WTC11 (cell line): Measurements from ENCODE around the gene MSANTD1. TPM values are rescaled to one million over a fixed set of nuclear protein-coding genes. Genes with fewer than 3 reads are reported as not detected.

Source experiments
- ATAC-seq: fragments of 200-7000 bp; cut with Tn5 transposase; 2 replicates; pipeline ENCODE4 v1.10.0; 2021; ENCODE audit warnings: mild to moderate bottlenecking, moderate library complexity
- CTCF ChIA-PET: fragments of 300-600 bp; sonication (Branson Sonifier 250); formaldehyde crosslinking; loops from one replicate; lab custom pipeline; 2021; ENCODE audit warnings: antibody characterized with exemption; lab: Charles Lee
- POLR2A ChIA-PET: fragments of 350-600 bp; sonication (Branson Sonifier 250); formaldehyde crosslinking; loops from one replicate; lab custom pipeline; 2021; ENCODE audit warnings: antibody characterized with exemption; lab: Charles Lee
- DNase-seq: peaks from one replicate; pipeline ENCODE4 v3.0.0; 2021; ENCODE audit warnings: low spot score
- H3K27ac Mint-ChIP-seq: 2 replicates; pipeline ENCODE4 v1.8.0; 2021; ENCODE audit warnings: mixed read lengths
- H3K27me3 Mint-ChIP-seq: 2 replicates; pipeline ENCODE4 v1.8.0; 2021; ENCODE audit warnings: low read depth, mild to moderate bottlenecking, moderate library complexity, mixed read lengths
- H3K36me3 Mint-ChIP-seq: 2 replicates; pipeline ENCODE4 v1.8.0; 2021; ENCODE audit warnings: mixed read lengths
- H3K4me1 Mint-ChIP-seq: 2 replicates; pipeline ENCODE4 v1.8.0; 2022; ENCODE audit warnings: mixed read lengths
- H3K4me3 Mint-ChIP-seq: 2 replicates; pipeline ENCODE4 v1.8.0; 2021; ENCODE audit warnings: mild to moderate bottlenecking, moderate library complexity, mixed read lengths
- H3K9me3 Mint-ChIP-seq: 2 replicates; pipeline ENCODE4 v1.8.0; 2021; ENCODE audit warnings: mixed read lengths
- ATF2 ChIP-seq: sonication (generic); formaldehyde crosslinking; IDR thresholded peaks from 2 replicates; pipeline ENCODE4 v1.8.1; 2022; ENCODE audit warnings: low read depth, missing genetic modification reagents, borderline replicate concordance
- ATF3 ChIP-seq: sonication (generic); formaldehyde crosslinking; conservative IDR thresholded peaks from 2 replicates; pipeline ENCODE4 v1.8.1; 2022; ENCODE audit warnings: mild to moderate bottlenecking, missing genetic modification reagents
- ATF6 ChIP-seq: sonication (generic); formaldehyde crosslinking; IDR thresholded peaks from 2 replicates; pipeline ENCODE4 v1.8.1; 2023; ENCODE audit warnings: mild to moderate bottlenecking, missing genetic modification reagents
- CDX4 ChIP-seq: fragments of 250-450 bp; sonication (Bioruptor Pico); IDR thresholded peaks from 2 replicates; pipeline ENCODE4 v1.9.0; 2021; ENCODE audit warnings: moderate library complexity, mild to moderate bottlenecking, inconsistent platforms, borderline replicate concordance
- ETV6 ChIP-seq: sonication (generic); formaldehyde crosslinking; IDR thresholded peaks from 2 replicates; pipeline ENCODE4 v1.8.1; 2022; ENCODE audit warnings: mild to moderate bottlenecking, missing genetic modification reagents
- FOXP1 ChIP-seq: sonication (generic); formaldehyde crosslinking; IDR thresholded peaks from 2 replicates; pipeline ENCODE4 v1.8.0; 2022; ENCODE audit warnings: missing genetic modification reagents, mild to moderate bottlenecking, moderate library complexity, borderline replicate concordance
- MAX ChIP-seq: sonication (generic); formaldehyde crosslinking; IDR thresholded peaks from 2 replicates; pipeline ENCODE4 v1.8.0; 2022; ENCODE audit warnings: mild to moderate bottlenecking, missing genetic modification reagents
- MYBL2 ChIP-seq: sonication (generic); formaldehyde crosslinking; IDR thresholded peaks from 2 replicates; pipeline ENCODE4 v1.8.1; 2023; ENCODE audit warnings: mild to moderate bottlenecking, moderate library complexity, missing genetic modification reagents
- OVOL2 ChIP-seq: fragments of 250-450 bp; sonication (Bioruptor Pico); IDR thresholded peaks from 2 replicates; pipeline ENCODE4 v1.9.0; 2021; ENCODE audit warnings: mild to moderate bottlenecking, borderline replicate concordance
- PRDM15 ChIP-seq: sonication (generic); formaldehyde crosslinking; IDR thresholded peaks from 2 replicates; pipeline ENCODE4 v1.8.0; 2022; ENCODE audit warnings: missing genetic modification reagents
- SMAD3 ChIP-seq: sonication (generic); formaldehyde crosslinking; IDR thresholded peaks from 2 replicates; pipeline ENCODE4 v1.8.0; 2022; ENCODE audit warnings: missing genetic modification reagents, mild to moderate bottlenecking, borderline replicate concordance
- TEAD1 ChIP-seq: sonication (generic); formaldehyde crosslinking; IDR thresholded peaks from 2 replicates; pipeline ENCODE4 v1.8.0; 2022; ENCODE audit warnings: mild to moderate bottlenecking, missing genetic modification reagents
- USF2 ChIP-seq: sonication (generic); formaldehyde crosslinking; IDR thresholded peaks from 2 replicates; pipeline ENCODE4 v1.8.1; 2023; ENCODE audit warnings: mild to moderate bottlenecking, missing genetic modification reagents, moderate library complexity
- ZNF219 ChIP-seq: sonication (generic); formaldehyde crosslinking; IDR thresholded peaks from 2 replicates; pipeline ENCODE4 v1.8.0; 2023; ENCODE audit warnings: missing genetic modification reagents, mild to moderate bottlenecking, borderline replicate concordance
- ZNF425 ChIP-seq: fragments of 250-450 bp; sonication (Bioruptor Pico); conservative IDR thresholded peaks from 2 replicates; pipeline ENCODE4 v1.9.0; 2021; ENCODE audit warnings: mild to moderate bottlenecking
- total RNA-seq: library from RNA; stranded (reverse); gene quantifications from 3 replicates; pipeline ENCODE4 v1.2.3, GENCODE V29; 2021

MSANTD1 gene
- total RNA-seq, 1 experiment from 2014 or later: 0.98 TPM

GRCh38 chr4:3291411-3291968 is 42.5 kb downstream of the MSANTD1 start (continued):
- TF ChIP-seq ATF2 (CRISPR knock-in tag): no peak
- no peak for TF ChIP-seq ZNF425 (CRISPR knock-in tag)

- Mint-ChIP-seq H3K4me1 (peaks cover 20% of the 10 kb centered on the region), H3K27me3 (peaks cover 23% of the 10 kb centered on the region), H3K27ac (peak overlapping the region; percentile 53; the same call in 1 of the 2 replicates), H3K36me3 (no peaks in the 10 kb centered on the region), H3K9me3 (no peaks in the 10 kb centered on the region), H3K4me3 (peak overlapping the region; percentile 79)
- TF ChIP-seq MYBL2: 0 out of 2 replicates have a peak, but pooled peaks have one; percentile 41
- TF ChIP-seq PRDM15 (CRISPR knock-in tag): peak; percentile 72
- TF ChIP-seq ZNF219 (CRISPR knock-in tag): no peak
- no peak for TF ChIP-seq OVOL2 (CRISPR knock-in tag)
- TF ChIP-seq USF2 (CRISPR knock-in tag): 0 out of 2 replicates have a peak, but pooled peaks have one; percentile 2
- 0 out of 2 replicates have a peak, but pooled peaks have one; percentile 23 for TF ChIP-seq FOXP1 (CRISPR knock-in tag)
- ChIA-PET POLR2A (interaction anchor here (1.2 kb wide), 1 partner anchor 200 kb away, joined by 4 read pairs; no protein-coding TSS in a partner anchor), CTCF (interaction anchor here (0.8 to 3.7 kb wide), 6 partner anchors 17 to 189 kb away, joined by 3 to 45 read pairs (median 6); no protein-coding TSS in a partner anchor)
- DNase-seq: peak; percentile 43
- ATAC-seq: peak; percentile 13
Observed at GRCh38 chr4:3291969-3292570, 43.1 kb downstream of the MSANTD1 start.

- Mint-ChIP-seq H3K27me3 (peaks cover 23% of the 10 kb centered on the region), H3K9me3 (no peaks in the 10 kb centered on the region), H3K36me3 (no peaks in the 10 kb centered on the region), H3K4me3 (peak within 1 kb of the TSS; percentile 79), H3K27ac (peak within 1 kb of the TSS; percentile 53; the same call in 1 of the 2 replicates), H3K4me1 (peaks cover 26% of the 10 kb centered on the region)
- ChIA-PET CTCF (interaction anchor here (0.8 to 3.7 kb wide), 5 partner anchors 17 to 174 kb away, joined by 3 to 45 read pairs (median 4); no protein-coding TSS in a partner anchor), POLR2A (interaction anchor here (1.2 kb wide), 1 partner anchor 199 kb away, joined by 4 read pairs; no protein-coding TSS in a partner anchor)
- ATAC-seq (peak; percentile 89), DNase-seq (peak; percentile 96)
- TF ChIP-seq TEAD1: 0 out of 2 replicates have a peak, but pooled peaks have one; percentile 12
- no peak for TF ChIP-seq ATF3 (CRISPR knock-in tag)
- TF ChIP-seq ETV6 (CRISPR knock-in tag): peak; percentile 80; the same call in 1 of the 2 replicates
- 0 out of 2 replicates have a peak, but pooled peaks have one; percentile 64 for TF ChIP-seq SMAD3
- TF ChIP-seq MAX (CRISPR knock-in tag): peak; percentile 54; the same call in 1 of the 2 replicates
- TF ChIP-seq ATF6: no peak
- no peak for TF ChIP-seq CDX4 (CRISPR knock-in tag)
Observed at GRCh38 chr4:3292571-3293400, 43.8 kb downstream of the MSANTD1 start, which contains the start of gene RGS12. RGS12 (plus strand) TSS chr4:3293021; CDS start chr4:3316171, 23,150 bp downstream.
